HepG2 (cell line): ENCODE data around the gene FGFR3. TPM values are rescaled to one million over a fixed set of nuclear protein-coding genes. Genes with fewer than 3 reads are reported as not detected.

Source experiments
- ATF2 ChIP-seq: sonication (generic); formaldehyde crosslinking; IDR thresholded peaks from 2 replicates; pipeline ENCODE4 v1.4.0; 2020; ENCODE audit warnings: missing genetic modification reagents
- DRAP1 ChIP-seq: IDR thresholded peaks from 2 replicates; pipeline ENCODE4 v1.6.1; 2016; ENCODE audit warnings: missing genetic modification reagents, missing compliant biosample characterization
- HOXD1 ChIP-seq: sonication (generic); formaldehyde crosslinking; IDR thresholded peaks from 2 replicates; pipeline ENCODE4 v1.5.0; 2020; ENCODE audit warnings: missing genetic modification reagents
- LRRFIP1 ChIP-seq: sonication (generic); formaldehyde crosslinking; conservative IDR thresholded peaks from 2 replicates; pipeline ENCODE4 v1.4.0; 2020; ENCODE audit warnings: missing genetic modification reagents
- MED8 ChIP-seq: sonication (generic); formaldehyde crosslinking; IDR thresholded peaks from 2 replicates; pipeline ENCODE4 v1.8.1; 2023; ENCODE audit warnings: mild to moderate bottlenecking, missing genetic modification reagents; ENCODE audit not compliant: insufficient replicate concordance
- NR1H2 ChIP-seq: sonication (generic); formaldehyde crosslinking; IDR thresholded peaks from 2 replicates; pipeline ENCODE4 v1.8.1; 2022; ENCODE audit warnings: low read depth, missing genetic modification reagents, borderline replicate concordance
- RARG ChIP-seq: sonication (generic); formaldehyde crosslinking; IDR thresholded peaks from 2 replicates; pipeline ENCODE4 v1.4.0; 2020; ENCODE audit warnings: low read depth, mild to moderate bottlenecking, missing genetic modification reagents
- SYNCRIP ChIP-seq: fragments of 200-400 bp; formaldehyde crosslinking; IDR thresholded peaks from 2 replicates; pipeline ENCODE4 v1.6.1; 2018; ENCODE audit warnings: mild to moderate bottlenecking, low read depth, low read length; ENCODE audit not compliant: insufficient read depth
- ZHX2 ChIP-seq, 2 experiments: sonication (generic) in 1 of 2; formaldehyde crosslinking in 1 of 2; IDR thresholded peaks; 2 replicates each; pipeline versions ENCODE4 v1.6.1 to v1.9.0; 2014 to 2022; ENCODE audit warnings: antibody characterized with exemption in 1 of 2, borderline replicate concordance in 1 of 2, inconsistent platforms in 1 of 2, low read depth in 1 of 2, missing genetic modification reagents in 1 of 2
- ZNF234 ChIP-seq: sonication (generic); formaldehyde crosslinking; conservative IDR thresholded peaks from 2 replicates; pipeline ENCODE4 v1.5.1; 2020; ENCODE audit warnings: mild to moderate bottlenecking, missing genetic modification reagents
- ZNF503 ChIP-seq: sonication (generic); formaldehyde crosslinking; IDR thresholded peaks from 2 replicates; pipeline ENCODE4 v1.4.0; 2020; ENCODE audit warnings: missing genetic modification reagents
- ZNF710 ChIP-seq: sonication (generic); formaldehyde crosslinking; IDR thresholded peaks from 2 replicates; pipeline ENCODE4 v1.5.0; 2020; ENCODE audit warnings: mild to moderate bottlenecking, missing genetic modification reagents, borderline replicate concordance
- polyA plus RNA-seq, 8 experiments: library from polyadenylated mRNA; depleted of rRNA in 3 of 8; stranded (reverse) in 7 of 8; unstranded in 1 of 8; fragments of >200 nt; fragmentation: Illumina TruSeq in 4 of 8; extraction: Trizol in 4 of 8; gene quantifications; 2 replicates each; pipeline versions ENCODE4 v1.2.1 to v1.2.3, GENCODE V29; 2011 to 2016; ENCODE audit warnings: low read depth in 4 of 8, missing spikeins in 1 of 8, mixed read lengths in 1 of 8; ENCODE audit not compliant: insufficient read depth in 1 of 8
- total RNA-seq, 5 experiments: library from RNA; depleted of rRNA; stranded (reverse); fragments of >200 nt; fragmentation: Illumina TruSeq; extraction: Trizol; gene quantifications; 2 replicates each; pipeline ENCODE4 v1.2.3, GENCODE V29; 2016; ENCODE audit warnings: low read depth in 1 of 5

Gene FGFR3
- total and polyA plus RNA-seq, 2 of the 13 experiments (the other 11 are each of a cell fraction or from before 2014, with no cell fraction given) = 103 to 109 TPM

GRCh38 chr4:1777822-1778641, 15.1 kb upstream of the FGFR3 start (continued):
- TF ChIP-seq LRRFIP1 (CRISPR knock-in tag) (no peak), HOXD1 (CRISPR knock-in tag) (0 out of 2 replicates have a peak, but pooled peaks have one; percentile 61), SYNCRIP (no peak), ZNF503 (0 out of 2 replicates have a peak, but pooled peaks have one; percentile 52), ZHX2 (IDR thresholded peaks at IDR 0.05; ENCODE audit: low read depth) (no peak), ZHX2 (CRISPR knock-in tag; IDR thresholded peaks at IDR 0.05; ENCODE audit: borderline replicate concordance) (0 out of 2 replicates have a peak, but pooled peaks have one; percentile 31), DRAP1 (no peak), RARG (CRISPR knock-in tag) (no peak), NR1H2 (CRISPR knock-in tag) (no peak), ZNF234 (CRISPR knock-in tag) (no peak), ZNF710 (CRISPR knock-in tag) (no peak), MED8 (CRISPR knock-in tag) (peak; percentile 42), ATF2 (no peak)
